Spleen (tissue), 7 donors: ENCODE results near the gene PLA2G2A.

Experiments
- CTCF ChIP-seq, 11 experiments: fragments of 200-600 bp in 7 of 11; fragments of 450-650 bp in 4 of 11; sonication (generic) in 4 of 11; IDR thresholded peaks in 8 of 11; conservative IDR thresholded peaks in 3 of 11; 1 replicate in 7 of 11; 2 replicates in 4 of 11; pipeline versions ENCODE4 v1.4.0 to v1.8.0; 2016 to 2021; ENCODE audit warnings: antibody characterized with exemption in 11 of 11, inconsistent platforms in 4 of 11, mild to moderate bottlenecking in 1 of 11
- POLR2A ChIP-seq, 3 donors: fragments of 450-650 bp; IDR thresholded peaks; one replicate each; pipeline ENCODE4 v1.5.1; 2017; ENCODE audit warnings: antibody characterized with exemption in 3 of 3, mild to moderate bottlenecking in 1 of 3
- POLR2AphosphoS5 ChIP-seq, 3 donors: sonication (generic); formaldehyde crosslinking; IDR thresholded peaks; one replicate each; pipeline ENCODE4 v1.5.1; 2017; ENCODE audit warnings: antibody characterized with exemption in 3 of 3
- donor health status: DM: no; HTN: no; CAD: no; lungs with moderate emphysema.
- donor health status: DM: no; HTN: no; CAD: no.
- donor health status: DM: no; HTN: no; CAD: no.

GRCh38 chr1:20017741-20018140 lies 38.3 kb upstream of the PLA2G2A start:
- no peak for TF ChIP-seq CTCF (IDR thresholded peaks at IDR 0.05 in 8 of 11, conservative IDR thresholded peaks at IDR 0.05 in 3 of 11)
- TF ChIP-seq POLR2A (IDR thresholded peaks at IDR 0.05), result no peak
- no peak for TF ChIP-seq POLR2AphosphoS5 (IDR thresholded peaks at IDR 0.05)
